Measurements from ENCODE around the gene CFAP97D2. TPM values are rescaled to one million over a fixed set of nuclear protein-coding genes. Genes with fewer than 3 reads are reported as not detected.
"Not testable (repeated sequence)": the region's sequence is repeated elsewhere in the genome, so short reads cannot be mapped to it uniquely, and the experiment has no call there.

The CFAP97D2 gene
- total RNA-seq, 1 experiment from 2014 or later: not detected

- in situ Hi-C loops (cut with HindIII; ENCODE audit: low sequenced_read_pairs): no loop called here
- no peak for DNase-seq (ENCODE audit: low spot score)
These were observed 47.0 kb downstream of the CFAP97D2 start for GRCh38 chr13:114226088-114226487.

- peak; percentile 81 for DNase-seq (ENCODE audit: low spot score)
- in situ Hi-C loops (cut with HindIII; ENCODE audit: low sequenced_read_pairs): no loop called here
These were observed 47.8 kb downstream of the CFAP97D2 start for GRCh38 chr13:114226699-114227323.

- no peak for DNase-seq (ENCODE audit: low spot score)
- in situ Hi-C loops (cut with HindIII; ENCODE audit: low sequenced_read_pairs): no loop called here
These were observed 48.5 kb downstream of the CFAP97D2 start for GRCh38 chr13:114227528-114227927.

GRCh38 chr13:114228176-114228575 is 49.1 kb downstream of the CFAP97D2 start:
- in situ Hi-C loops (cut with HindIII; ENCODE audit: low sequenced_read_pairs): no loop called here
- no peak for DNase-seq (ENCODE audit: low spot score)

GRCh38 chr13:114229506-114229905 is 50.4 kb downstream of the CFAP97D2 start:
- in situ Hi-C loops (cut with HindIII; ENCODE audit: low sequenced_read_pairs): no loop called here
- DNase-seq (ENCODE audit: low spot score): no peak

GRCh38 chr13:114230117-114230516 is 51.1 kb downstream of the CFAP97D2 start:
- in situ Hi-C loops (cut with HindIII; ENCODE audit: low sequenced_read_pairs): no loop called here
- no peak for DNase-seq (ENCODE audit: low spot score)

- DNase-seq (ENCODE audit: low spot score): no peak
- in situ Hi-C loops (cut with HindIII; ENCODE audit: low sequenced_read_pairs): no loop called here
These were observed 51.5 kb downstream of the CFAP97D2 start for GRCh38 chr13:114230575-114230974.

GRCh38 chr13:114231886-114232285 is 52.8 kb downstream of the CFAP97D2 start:
- in situ Hi-C loops (cut with HindIII; ENCODE audit: low sequenced_read_pairs): no loop called here
- DNase-seq (ENCODE audit: low spot score): no peak

- DNase-seq (ENCODE audit: low spot score): no peak
- in situ Hi-C loops (cut with HindIII; ENCODE audit: low sequenced_read_pairs): no loop called here
These were observed 55.2 kb downstream of the CFAP97D2 start for GRCh38 chr13:114234266-114234644.

- in situ Hi-C loops (cut with HindIII; ENCODE audit: low sequenced_read_pairs): no loop called here
- peak; percentile 91 for DNase-seq (ENCODE audit: low spot score)
These were observed 55.8 kb downstream of the CFAP97D2 start, which contains the start of gene CDC16 for GRCh38 chr13:114234645-114235421. CDC16 (plus strand) TSS chr13:114234897; CDS start chr13:114235085, 188 bp downstream.

- DNase-seq (ENCODE audit: low spot score): peak; percentile 8
- in situ Hi-C loops (cut with HindIII; ENCODE audit: low sequenced_read_pairs): no loop called here
These were observed 56.6 kb downstream of the CFAP97D2 start for GRCh38 chr13:114235697-114236096.

GRCh38 chr13:114236227-114236626 is 57.2 kb downstream of the CFAP97D2 start:
- in situ Hi-C loops (cut with HindIII; ENCODE audit: low sequenced_read_pairs): no loop called here
- DNase-seq (ENCODE audit: low spot score): no peak

GRCh38 chr13:114237415-114238112 is 58.5 kb downstream of the CFAP97D2 start:
- in situ Hi-C loops (cut with HindIII; ENCODE audit: low sequenced_read_pairs): no loop called here
- DNase-seq (ENCODE audit: low spot score): no peak

- DNase-seq (ENCODE audit: low spot score): no peak
- in situ Hi-C loops (cut with HindIII; ENCODE audit: low sequenced_read_pairs): no loop called here
These were observed 62.9 kb downstream of the CFAP97D2 start for GRCh38 chr13:114241918-114242317.

- DNase-seq (ENCODE audit: low spot score): no peak
- in situ Hi-C loops (cut with HindIII; ENCODE audit: low sequenced_read_pairs): no loop called here
These were observed 64.9 kb downstream of the CFAP97D2 start for GRCh38 chr13:114243971-114244370.

GRCh38 chr13:114244637-114245036 is 65.6 kb downstream of the CFAP97D2 start:
- in situ Hi-C loops (cut with HindIII; ENCODE audit: low sequenced_read_pairs): no loop called here

GRCh38 chr13:114248011-114248410 is 69.0 kb downstream of the CFAP97D2 start:
- DNase-seq (ENCODE audit: low spot score): no peak
- in situ Hi-C loops (cut with HindIII; ENCODE audit: low sequenced_read_pairs): no loop called here

More at GRCh38 chr13:114244637-114245036, 65.6 kb downstream of the CFAP97D2 start:
- no peak for DNase-seq (ENCODE audit: low spot score)

GRCh38 chr13:114249077-114249476 is 70.0 kb downstream of the CFAP97D2 start:
- no peak for DNase-seq (ENCODE audit: low spot score)
- in situ Hi-C loops (cut with HindIII; ENCODE audit: low sequenced_read_pairs): no loop called here

- DNase-seq (ENCODE audit: low spot score); in situ Hi-C loops (cut with HindIII; ENCODE audit: low sequenced_read_pairs): not testable (repeated sequence)
These were observed 72.8 kb downstream of the CFAP97D2 start for GRCh38 chr13:114251639-114252440.
